NCI-H2196 treated with DMSO at 0.1 percent for 48 hours (cell line): ENCODE data around the gene COPZ1.
A peak's percentile ranks its signal among the peaks of the same experiment; 100 is the strongest.
"Not testable (repeated sequence)": the region's sequence is repeated elsewhere in the genome, so short reads cannot be mapped to it uniquely, and the experiment has no call there.

ENCODE experiments used
- DNase-seq: peaks from one replicate; lab custom pipeline; 2025; ENCODE audit not compliant: unreplicated experiment; lab: John Stamatoyannopoulos, UW

Gene COPZ1

GRCh38 chr12:54324617-54325441 is at the start of gene COPZ1:
COPZ1 (plus strand) TSS chr12:54325131; CDS start chr12:54325164, 33 bp downstream.
- peak; percentile 99 for DNase-seq

- DNase-seq: no peak
Measured at GRCh38 chr12:54276368-54276767, 48.6 kb upstream of the COPZ1 start.

GRCh38 chr12:54277823-54278276 is 47.1 kb upstream of the COPZ1 start:
- DNase-seq: no peak

GRCh38 chr12:54279227-54279631 is 45.7 kb upstream of the COPZ1 start:
- DNase-seq: no peak

- peak; percentile 98 for DNase-seq
Measured at GRCh38 chr12:54279632-54280467, 45.1 kb upstream of the COPZ1 start, which contains the start of gene CBX5. CBX5 (minus strand) TSS chr12:54280122; CDS start chr12:54257650, 22,472 bp downstream.

- peak; percentile 99 for DNase-seq
Measured at GRCh38 chr12:54280468-54281260, 44.3 kb upstream of the COPZ1 start, which contains the start of gene HNRNPA1. HNRNPA1 (plus strand) TSS chr12:54280726; CDS start chr12:54280808, 82 bp downstream.

- DNase-seq: not testable (repeated sequence)
Measured at GRCh38 chr12:54281261-54281638, 43.7 kb upstream of the COPZ1 start.

GRCh38 chr12:54281694-54282093 is 43.2 kb upstream of the COPZ1 start:
- DNase-seq: not testable (repeated sequence)

GRCh38 chr12:54282949-54283593 is 41.9 kb upstream of the COPZ1 start:
- no peak for DNase-seq

GRCh38 chr12:54284070-54284780 is 40.7 kb upstream of the COPZ1 start:
- DNase-seq: not testable (repeated sequence)

GRCh38 chr12:54285150-54286041 is 39.5 kb upstream of the COPZ1 start:
- DNase-seq: no peak

GRCh38 chr12:54286042-54287030 is 38.6 kb upstream of the COPZ1 start:
- DNase-seq: no peak

- no peak for DNase-seq
Measured at GRCh38 chr12:54287261-54288157, 37.4 kb upstream of the COPZ1 start.

- no peak for DNase-seq
Measured at GRCh38 chr12:54292083-54292930, 32.6 kb upstream of the COPZ1 start.

- no peak for DNase-seq
Measured at GRCh38 chr12:54292931-54293241, 32.0 kb upstream of the COPZ1 start.
